Spinal cord (tissue), 4 donors: ENCODE measurements around the gene STMN1. TPM values are rescaled to one million over a fixed set of nuclear protein-coding genes. Genes with fewer than 3 reads are reported as not detected.

ENCODE experiments used
- polyA plus RNA-seq, 2 donors: library from polyadenylated mRNA; unstranded; fragments of 120-200 nt; gene quantifications; one replicate each; pipeline ENCODE4 v1.2.1, GENCODE V29; 2013; ENCODE audit not compliant: insufficient read length in 2 of 2
- small RNA-seq: library from RNA; depleted of rRNA; stranded (forward); fragments of <200 nt; gene quantifications from one replicate; pipeline ENCODE3, GENCODE V24; 2014; ENCODE audit warnings: low replicate concordance
- total RNA-seq, 2 donors: library from RNA; depleted of rRNA in 1 of 2; stranded (reverse); fragments of 120-200 nt in 1 of 2; fragments of >200 nt in 1 of 2; gene quantifications; one replicate each; pipeline versions ENCODE4 v1.2.3 to v1.2.4, GENCODE V29; 2013 to 2014

The STMN1 gene
- total and polyA plus RNA-seq, 4 donors: 258 to 1,551 (median 999) TPM

Small RNA genes lying within 50 kb of the gene (small RNA-seq; reads per million reads assigned to genes)
- gene AL033528.1 (not detected), gene RF00019 (not detected), gene SNRPFP2 (not detected)

Other genes starting within 250 kb of the STMN1 start
- gene SELENON, start 106.2 kb downstream of the STMN1 start, total RNA-seq: 10 to 100 TPM; 20.5 to 58.0 TPM
- 100 to 1,000 TPM; 141 to 163 TPM for gene SELENON, start 106.2 kb downstream of the STMN1 start, polyA plus RNA-seq
- 10 to 100 TPM; 48.6 to 78.9 TPM for gene MTFR1L, start 86.5 kb downstream of the STMN1 start, total RNA-seq
- 100 to 1,000 TPM; 120 to 132 TPM for gene MTFR1L, start 86.5 kb downstream of the STMN1 start, polyA plus RNA-seq
- 1 to 10 TPM; 1.8 to 2.3 TPM for gene AUNIP, start 47.0 kb downstream of the STMN1 start, total RNA-seq
- gene AUNIP, start 47.0 kb downstream of the STMN1 start, polyA plus RNA-seq: 1 to 10 TPM; 2.2 to 3.9 TPM
- gene PAQR7, start 30.7 kb downstream of the STMN1 start, total RNA-seq: 1 to 10 TPM; 7.6 to 10.0 TPM
- gene PAQR7, start 30.7 kb downstream of the STMN1 start, polyA plus RNA-seq: 10 to 100 TPM; 15.2 to 18.8 TPM
- gene PAFAH2, start 91.6 kb upstream of the STMN1 start, total RNA-seq: 10 to 100 TPM in 1 of 2 donors, 1 to 10 TPM in 1; 6.6 to 11.1 TPM
- gene PAFAH2, start 91.6 kb upstream of the STMN1 start, polyA plus RNA-seq: 1 to 10 TPM; 6.8 to 9.5 TPM
- gene EXTL1, start 115.4 kb upstream of the STMN1 start, total RNA-seq: 1 to 10 TPM; 2.3 to 3.0 TPM
- 10 to 100 TPM; 12.9 to 14.8 TPM for gene EXTL1, start 115.4 kb upstream of the STMN1 start, polyA plus RNA-seq
- under 1 TPM in 1 of 2 donors, not detected in 1; 0.11 TPM for gene SLC30A2, start 139.7 kb upstream of the STMN1 start, total RNA-seq
- gene SLC30A2, start 139.7 kb upstream of the STMN1 start, polyA plus RNA-seq: under 1 TPM; 0.19 to 0.26 TPM
- not detected for gene TRIM63, start 161.2 kb upstream of the STMN1 start, total RNA-seq
- not detected for gene TRIM63, start 161.2 kb upstream of the STMN1 start, polyA plus RNA-seq
- gene PDIK1L, start 205.4 kb upstream of the STMN1 start, total RNA-seq: 10 to 100 TPM; 15.1 to 24.8 TPM
- gene PDIK1L, start 205.4 kb upstream of the STMN1 start, polyA plus RNA-seq: 10 to 100 TPM; 21.6 to 28.8 TPM